Tracheal epithelial cell (primary cell): Measurements from ENCODE around the gene ZNF701. TPM values are rescaled to one million over a fixed set of nuclear protein-coding genes. Genes with fewer than 3 reads are reported as not detected.

Source experiments
- total RNA-seq: library from RNA; depleted of rRNA; stranded (reverse); fragments of >200 nt; gene quantifications from 2 replicates; pipeline ENCODE4 v1.2.1, GENCODE V29; 2014

The ZNF701 gene
- total RNA-seq, result 14.7 and 15.6 TPM in 2 replicates

GRCh38 chr19:52570000-52570861, at the start of gene ZNF701:
ZNF701 (plus strand) TSS chr19:52570287; CDS start chr19:52574148, 3,861 bp downstream.

GRCh38 chr19:52527134-52527955, 42.7 kb upstream of the ZNF701 start, which contains the start of gene ZNF808:
ZNF808 (plus strand) TSS chr19:52527668; CDS start chr19:52543285, 15,617 bp downstream.

Other genes starting within 250 kb of the ZNF701 start
- gene ZNF610, start 234.0 kb upstream of the ZNF701 start, total RNA-seq, result 1.5 and 2.2 TPM in 2 replicates
- gene ZNF880, start 200.4 kb upstream of the ZNF701 start, total RNA-seq, result 25.4 and 26.3 TPM in 2 replicates
- gene ZNF528, start 172.4 kb upstream of the ZNF701 start, total RNA-seq, result 7.0 and 18.8 TPM in 2 replicates
- gene ZNF534, start 141.1 kb upstream of the ZNF701 start, total RNA-seq, result not detected in 2 replicates
- 0.43 and 1.9 TPM in 2 replicates for gene ZNF578, start 116.7 kb upstream of the ZNF701 start, total RNA-seq
- gene ZNF808, start 42.6 kb upstream of the ZNF701 start, total RNA-seq, result 14.9 and 15.6 TPM in 2 replicates
- gene ZNF83, start 68.1 kb downstream of the ZNF701 start, total RNA-seq, result 86.3 and 90.8 TPM in 2 replicates
- gene ZNF611, start 164.8 kb downstream of the ZNF701 start, total RNA-seq, result 7.2 and 13.5 TPM in 2 replicates
- gene ZNF600, start 216.5 kb downstream of the ZNF701 start, total RNA-seq, result 12.5 and 12.6 TPM in 2 replicates